Gastroesophageal sphincter (tissue), 3 donors: ENCODE data around the gene ARHGEF10L.

ENCODE experiments used
- CTCF ChIP-seq, 4 experiments: fragments of 200-600 bp in 2 of 4; fragments of 450-650 bp in 2 of 4; sonication (generic) in 1 of 4; IDR thresholded peaks; one replicate each; pipeline ENCODE4 v1.5.1; 2017 to 2019; ENCODE audit warnings: antibody characterized with exemption in 4 of 4, mild to moderate bottlenecking in 2 of 4, moderate library complexity in 2 of 4
- EP300 ChIP-seq: sonication (generic); formaldehyde crosslinking; IDR thresholded peaks from one replicate; pipeline ENCODE4 v1.6.1; 2017; ENCODE audit warnings: antibody characterized with exemption, mild to moderate bottlenecking
- POLR2A ChIP-seq, 2 donors: fragments of 450-650 bp; IDR thresholded peaks; one replicate each; pipeline ENCODE4 v1.6.1; 2017; ENCODE audit warnings: antibody characterized with exemption in 2 of 2, mild to moderate bottlenecking in 2 of 2, moderate library complexity in 1 of 2
- POLR2AphosphoS5 ChIP-seq: sonication (generic); formaldehyde crosslinking; IDR thresholded peaks from one replicate; pipeline ENCODE4 v1.6.1; 2017; ENCODE audit warnings: antibody characterized with exemption

GRCh38 chr1:17745479-17745955 lies 206.0 kb downstream of the ARHGEF10L start:
- TF ChIP-seq CTCF (IDR thresholded peaks at IDR 0.05) (no peak), POLR2A (IDR thresholded peaks at IDR 0.05) (no peak), POLR2AphosphoS5 (no peak), EP300 (no peak)
